B cell (primary cell): ENCODE results near the gene RNFT2.

Experiments used
- CTCF ChIP-seq: fragments of 200-600 bp; IDR thresholded peaks from one replicate; pipeline ENCODE4 v1.8.0; 2022; ENCODE audit warnings: antibody characterized with exemption, mild to moderate bottlenecking
- EZH2 ChIP-seq: IDR thresholded peaks from 2 replicates; pipeline ENCODE4 v1.6.1; 2012; ENCODE audit warnings: borderline replicate concordance, low read depth, mild to moderate bottlenecking, moderate library complexity, low read length; ENCODE audit not compliant: insufficient read depth, poor library complexity, severe bottlenecking

DNA sequence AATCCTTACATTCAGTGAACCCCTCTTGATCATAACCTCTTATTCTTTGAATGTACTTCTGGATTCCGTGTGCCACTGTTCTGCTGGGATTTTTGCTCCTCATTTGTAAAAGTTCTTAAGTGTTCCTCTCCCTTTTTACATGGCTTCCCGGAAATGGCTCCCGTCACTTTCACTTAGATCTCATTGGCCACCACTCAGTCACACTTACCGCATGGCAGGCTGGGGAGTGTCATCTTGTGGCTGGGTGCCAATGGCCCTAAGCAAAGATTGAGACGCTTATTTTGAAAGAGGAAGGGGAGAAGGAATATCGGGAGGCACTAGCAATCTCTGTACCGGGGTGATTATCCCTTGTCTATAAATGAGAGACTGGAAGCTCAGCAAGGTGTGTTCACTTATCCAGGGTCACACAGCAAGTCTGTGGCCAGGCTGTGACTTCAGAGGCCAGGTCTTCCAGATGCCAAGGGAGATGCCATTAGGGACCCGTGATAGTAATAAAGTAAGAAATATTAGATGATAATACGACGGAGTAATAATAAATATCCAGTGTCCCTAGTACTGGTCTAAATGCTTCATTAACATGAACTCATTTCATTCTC is 68.8 kb downstream of the RNFT2 start:
- TF ChIP-seq CTCF: no peak
- TF ChIP-seq EZH2: no peak
